ENCODE measurements around the gene PCDH15.

- TF ChIP-seq FOXM1 (IDR thresholded peaks at IDR 0.05; ENCODE audit: borderline replicate concordance) (no peak), SP1 (IDR thresholded peaks at IDR 0.05) (no peak), PKNOX1 (IDR thresholded peaks at IDR 0.05) (no peak), BHLHE40 (IDR thresholded peaks at IDR 0.05; ENCODE audit: borderline replicate concordance) (no peak), SUZ12 (IDR thresholded peaks at IDR 0.05) (no peak), TARDBP (IDR thresholded peaks at IDR 0.05) (no peak), NFRKB (IDR thresholded peaks at IDR 0.05) (no peak), FOXK2 (IDR thresholded peaks at IDR 0.05) (no peak), L3MBTL2 (conservative IDR thresholded peaks at IDR 0.05) (no peak)
Measured at GRCh38 chr10:54530299-54530698, 270.7 kb downstream of the PCDH15 start.

Data from HEK293T (cell line).